HG03066 (cell line): ENCODE results near the gene UBE2Q1.

ENCODE experiments used
- ATAC-seq: cut with Tn5 transposase; IDR thresholded peaks from one replicate; pipeline ENCODE4 v1.9.1; 2021; ENCODE audit warnings: low read depth; ENCODE audit not compliant: unreplicated experiment

Gene UBE2Q1

GRCh38 chr1:154519591-154519991 lies 38.9 kb downstream of the UBE2Q1 start:
- no peak for ATAC-seq

- no peak for ATAC-seq
Observed at GRCh38 chr1:154517661-154518060, 40.8 kb downstream of the UBE2Q1 start.

GRCh38 chr1:154514066-154514553 lies 44.4 kb downstream of the UBE2Q1 start:
- ATAC-seq: no peak

GRCh38 chr1:154512760-154513159 lies 45.7 kb downstream of the UBE2Q1 start:
- ATAC-seq: no peak

GRCh38 chr1:154503898-154504297 lies 54.6 kb downstream of the UBE2Q1 start:
- ATAC-seq: no peak

- ATAC-seq: no peak
Observed at GRCh38 chr1:154502744-154503115, 55.7 kb downstream of the UBE2Q1 start.

- ATAC-seq: no peak
Observed at GRCh38 chr1:154502066-154502743, 56.3 kb downstream of the UBE2Q1 start, which contains the start of the genes SHE and TDRD10. Gene SHE (minus strand): TSS chr1:154502412. CDS start chr1:154502026, 386 bp downstream. Gene TDRD10 (plus strand): TSS chr1:154502219. CDS start chr1:154506904, 4,685 bp downstream.

- ATAC-seq: no peak
Observed at GRCh38 chr1:154501423-154502065, 56.9 kb downstream of the UBE2Q1 start.

- ATAC-seq: no peak
Observed at GRCh38 chr1:154500533-154500932, 57.9 kb downstream of the UBE2Q1 start.

- no peak for ATAC-seq
Observed at GRCh38 chr1:154499446-154499845, 59.0 kb downstream of the UBE2Q1 start.
